ENCODE data around the gene BMP3.
"Not testable (repeated sequence)": the region's sequence is repeated elsewhere in the genome, so short reads cannot be mapped to it uniquely, and the experiment has no call there.

The BMP3 gene

DNA sequence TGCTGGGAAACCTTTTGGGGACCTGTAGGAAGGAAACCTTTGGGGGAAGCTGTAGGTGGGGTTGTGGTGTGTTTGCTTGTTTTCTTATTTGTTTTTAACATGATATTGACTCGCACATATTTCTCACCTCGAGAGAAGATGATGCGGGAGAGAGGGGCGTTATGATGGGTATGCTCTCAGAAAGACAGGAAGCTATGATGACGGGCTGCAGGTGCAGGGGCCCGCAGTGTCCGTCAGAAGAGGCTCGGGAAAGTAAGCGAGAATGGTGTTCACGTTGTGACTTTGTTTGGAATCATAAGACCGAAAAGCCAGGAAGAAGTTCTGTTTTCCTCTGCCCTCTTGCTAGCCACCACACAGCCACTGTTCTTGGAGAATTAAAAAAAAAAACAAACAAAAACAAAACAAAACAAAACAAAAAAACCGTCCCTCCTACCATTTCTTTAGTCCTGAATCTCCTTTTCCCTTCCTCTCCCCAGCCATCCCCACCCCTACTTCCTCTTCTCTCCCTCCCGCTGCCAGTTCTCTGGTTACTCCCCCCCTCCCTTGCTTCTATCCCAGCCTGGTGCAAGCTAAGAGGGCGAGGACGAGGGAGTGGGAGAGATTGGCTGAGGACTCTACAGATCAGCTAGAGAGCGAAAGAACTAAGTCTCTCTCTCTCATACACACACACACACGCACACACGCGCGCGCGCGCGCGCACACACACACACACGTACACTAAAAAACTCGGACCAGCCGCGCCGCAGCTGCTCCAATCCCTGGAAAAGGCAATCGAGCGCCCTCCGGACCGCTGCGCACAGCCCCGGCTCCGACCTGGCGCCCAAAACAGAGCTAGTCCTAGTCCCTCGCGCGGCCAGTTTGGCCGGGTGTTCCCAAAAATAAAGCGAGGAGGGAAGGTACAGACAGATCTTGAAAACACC is at the start of gene BMP3:
TSS of gene BMP3 (plus strand) at position 648 of the 920 bp plus-strand sequence. CDS start 577 bp downstream, outside the sequence.
- no peak for DNase-seq

GRCh38 chr4:80986011-80986410 is 44.5 kb upstream of the BMP3 start:
- DNase-seq = no peak

GRCh38 chr4:80989921-80990544 is 40.5 kb upstream of the BMP3 start:
- peak; percentile 25 for DNase-seq

GRCh38 chr4:80990851-80991250 is 39.7 kb upstream of the BMP3 start:
- no peak for DNase-seq

- DNase-seq = no peak
Observed at GRCh38 chr4:80999943-81000342, 30.6 kb upstream of the BMP3 start.

GRCh38 chr4:81003597-81004111 is 26.9 kb upstream of the BMP3 start:
- DNase-seq = no peak

DNA sequence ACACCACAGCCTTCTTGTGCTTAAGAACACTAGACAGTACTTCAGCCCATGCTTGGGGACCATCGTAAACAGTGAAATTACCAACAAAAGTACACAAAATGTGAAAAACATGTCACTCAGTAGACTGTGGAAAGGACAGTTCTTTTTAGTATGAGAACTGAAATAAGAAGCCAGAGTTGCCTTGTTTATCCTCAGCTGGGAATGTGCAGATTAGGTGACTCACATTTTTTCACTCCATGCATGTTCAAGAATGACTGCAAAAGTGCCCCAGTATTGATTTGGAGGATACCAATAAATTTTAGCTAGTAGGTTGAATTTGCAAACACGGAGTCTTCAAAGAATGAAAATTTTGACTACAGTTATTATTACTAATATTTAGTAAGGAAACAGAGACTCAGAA is 23.1 kb upstream of the BMP3 start:
- DNase-seq = no peak

DNA sequence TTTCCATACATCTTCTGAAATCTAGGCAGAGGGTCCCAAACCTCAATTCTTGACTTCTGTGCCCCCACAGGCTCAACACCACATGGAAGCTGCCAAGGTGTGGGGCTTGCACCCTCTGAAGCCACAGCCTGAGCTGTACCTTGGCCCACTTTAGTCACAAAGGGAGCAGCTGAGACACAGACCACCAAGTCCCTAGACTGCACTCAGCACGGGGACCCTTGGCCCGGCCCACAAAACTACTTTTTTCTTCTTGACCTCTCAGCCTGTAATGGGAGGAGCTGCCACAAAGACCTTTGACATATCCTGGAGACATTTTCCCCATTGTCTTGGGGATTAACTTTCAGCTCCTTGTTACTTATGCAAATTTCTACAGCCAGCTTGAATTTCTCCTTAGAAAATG is 13.9 kb upstream of the BMP3 start:
- DNase-seq = not testable (repeated sequence)

DNA sequence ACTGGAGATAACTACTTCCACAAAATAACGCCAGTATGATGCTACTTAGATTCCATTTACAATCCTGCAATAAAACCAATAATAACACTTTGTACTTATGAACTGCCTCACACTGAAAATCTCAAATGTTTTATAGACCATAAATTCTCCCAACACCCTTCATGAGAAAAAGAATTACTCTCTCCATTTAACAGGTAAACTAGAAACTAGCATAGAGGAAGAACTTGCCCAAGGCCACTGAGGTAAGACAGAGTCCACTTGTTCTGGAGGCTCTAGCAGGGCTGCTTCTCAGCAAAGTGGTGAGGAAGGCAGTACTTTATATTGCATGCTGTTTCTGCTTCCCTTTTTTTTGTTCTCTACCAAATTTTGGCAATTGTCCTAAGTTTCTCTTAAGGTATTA is 11.5 kb upstream of the BMP3 start:
- DNase-seq = no peak

DNA sequence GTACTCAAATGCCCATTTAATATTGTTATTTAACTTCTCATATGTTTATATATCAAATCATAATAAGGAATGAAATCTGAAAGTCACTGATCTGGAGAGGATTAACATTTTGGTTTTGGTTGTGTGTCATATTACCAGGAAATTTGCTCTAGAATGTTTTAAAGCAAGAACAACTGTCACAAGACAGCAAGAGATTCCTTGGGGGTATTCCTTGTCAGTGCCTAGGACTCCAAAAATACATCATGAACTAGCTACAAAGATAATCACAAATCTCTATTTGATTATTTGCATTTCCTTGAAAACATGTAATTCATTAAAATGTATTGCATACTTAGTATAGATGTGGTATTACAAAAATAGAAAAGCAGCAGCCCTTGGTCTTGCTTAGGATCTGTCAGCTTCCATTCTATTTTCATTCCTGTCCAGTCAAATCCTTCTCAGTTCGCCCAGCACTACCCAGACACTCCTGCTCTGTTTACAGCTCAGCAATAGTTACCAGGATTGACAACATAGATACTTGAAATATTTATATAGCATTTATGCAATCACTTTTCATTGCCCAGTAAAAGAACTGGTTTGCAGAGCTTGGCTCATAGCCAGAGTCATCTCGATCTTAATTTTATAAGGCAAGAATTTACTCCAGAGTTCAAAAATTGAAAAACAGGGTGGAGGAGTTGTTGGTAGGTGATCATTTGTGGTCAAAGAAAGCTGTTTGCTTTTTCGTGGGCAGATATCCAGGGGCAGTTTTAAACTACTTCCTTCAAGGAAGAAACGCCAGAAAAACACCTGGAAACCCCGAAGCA is 9.2 kb upstream of the BMP3 start:
- DNase-seq = no peak

DNA sequence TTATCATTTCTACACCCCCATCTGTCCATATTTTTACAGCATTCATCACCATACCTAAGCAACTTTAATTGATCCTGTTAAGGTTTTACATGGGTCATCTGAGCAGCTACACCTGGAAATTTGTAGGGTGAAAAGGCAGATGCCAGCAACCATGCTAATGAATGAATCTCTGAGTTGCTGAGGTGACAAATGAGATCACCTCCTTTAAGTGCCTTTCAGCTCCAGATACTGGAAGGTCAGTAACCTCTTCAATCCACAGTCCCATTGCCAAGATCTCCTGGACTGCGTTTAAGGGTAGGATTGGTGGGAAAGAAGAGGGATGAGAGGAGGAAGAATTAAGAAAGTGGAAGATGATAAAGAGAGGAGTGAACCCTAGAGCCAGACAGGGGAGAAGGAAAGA is 8.5 kb upstream of the BMP3 start:
- DNase-seq = no peak

DNA sequence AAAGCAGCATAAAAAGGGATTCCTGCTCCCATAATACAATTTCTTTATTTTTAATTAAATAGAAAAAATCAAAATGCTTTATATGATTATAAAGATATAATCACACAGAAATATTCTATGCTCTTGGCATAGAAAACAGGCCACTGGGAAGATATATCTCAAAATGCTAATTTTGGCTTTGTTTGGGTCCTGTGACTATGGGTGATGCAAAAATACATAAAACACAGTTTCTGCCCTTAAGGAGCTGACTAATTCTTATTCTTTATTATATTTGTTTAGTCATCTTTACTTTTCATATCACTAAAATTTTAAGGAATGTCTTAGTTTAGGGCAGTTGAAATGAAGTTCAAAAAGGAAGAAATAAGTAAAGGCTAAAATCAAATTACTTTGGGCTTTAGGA is 7.0 kb upstream of the BMP3 start:
- no peak for DNase-seq

- DNase-seq = no peak
Observed at GRCh38 chr4:81030981-81031791, 678 bp downstream of the BMP3 start.

GRCh38 chr4:81031796-81032551 is 1.5 kb downstream of the BMP3 start:
- DNase-seq = no peak

GRCh38 chr4:81032771-81033684 is 2.5 kb downstream of the BMP3 start:
- no peak for DNase-seq

- no peak for DNase-seq
Observed at GRCh38 chr4:81038636-81039350, 8.3 kb downstream of the BMP3 start.

GRCh38 chr4:81039351-81039972 is 9.0 kb downstream of the BMP3 start:
- DNase-seq = no peak

- peak; percentile 6 for DNase-seq
Observed at GRCh38 chr4:81040012-81040659, 9.6 kb downstream of the BMP3 start.

Measured in NCI-H526 treated with DMSO at 0.1 percent for 48 hours (cell line).